Ascending aorta (tissue), 2 donors: ENCODE data around the gene ZYG11B. TPM values are rescaled to one million over a fixed set of nuclear protein-coding genes. Genes with fewer than 3 reads are reported as not detected.
A peak's percentile ranks its signal among the peaks of the same experiment; 100 is the strongest.
"Not testable (repeated sequence)": the region's sequence is repeated elsewhere in the genome, so short reads cannot be mapped to it uniquely, and the experiment has no call there.

Source experiments
- DNase-seq, 2 donors: peaks; one replicate each; pipeline ENCODE4 v3.0.0-alpha.2; 2019; ENCODE audit warnings: low spot score in 2 of 2
- H3K27ac ChIP-seq, 2 donors: fragments of 200-600 bp; sonication (generic); one replicate each; pipeline ENCODE4 v1.5.1; 2016 to 2017; ENCODE audit warnings: mild to moderate bottlenecking in 1 of 2
- H3K27me3 ChIP-seq: fragments of 200-600 bp; sonication (generic); one replicate; pipeline ENCODE4 v1.5.1; 2017
- H3K36me3 ChIP-seq, 2 donors: fragments of 200-600 bp; sonication (generic); one replicate each; pipeline ENCODE4 v1.5.1; 2016
- H3K4me1 ChIP-seq, 2 donors: fragments of 200-600 bp; sonication (generic); one replicate each; pipeline ENCODE4 v1.5.1; 2016 to 2017; ENCODE audit warnings: mild to moderate bottlenecking in 1 of 2
- H3K4me3 ChIP-seq, 2 donors: fragments of 200-600 bp; sonication (generic); one replicate each; pipeline ENCODE4 v1.5.1; 2016 to 2017; ENCODE audit warnings: mild to moderate bottlenecking in 1 of 2
- H3K9me3 ChIP-seq, 2 donors: fragments of 200-600 bp; sonication (generic); one replicate each; pipeline ENCODE4 v1.5.1; 2016
- intact Hi-C: fragments of 100-400 bp; cut with DNase I; formaldehyde crosslinking; loops from one replicate; pipeline ENCODE4 v1.15.1; 2023
- total RNA-seq: library from RNA; depleted of rRNA; stranded (reverse); fragments of >200 nt; gene quantifications from one replicate; pipeline ENCODE4 v1.1.0, GENCODE V29; 2016
- TF ChIP-seq, protein P1 (sequence below), 3 experiments: fragments of 200-600 bp in 2 of 3; fragments of 450-650 bp in 1 of 3; sonication (generic) in 2 of 3; IDR thresholded peaks; one replicate each; pipeline ENCODE4 v1.5.1; 2016 to 2019; ENCODE audit warnings: antibody characterized with exemption in 3 of 3, mild to moderate bottlenecking in 1 of 3, moderate library complexity in 1 of 3

ZYG11B gene
- total RNA-seq, 1 donor from 2014 or later: 17.5 TPM

DNA sequence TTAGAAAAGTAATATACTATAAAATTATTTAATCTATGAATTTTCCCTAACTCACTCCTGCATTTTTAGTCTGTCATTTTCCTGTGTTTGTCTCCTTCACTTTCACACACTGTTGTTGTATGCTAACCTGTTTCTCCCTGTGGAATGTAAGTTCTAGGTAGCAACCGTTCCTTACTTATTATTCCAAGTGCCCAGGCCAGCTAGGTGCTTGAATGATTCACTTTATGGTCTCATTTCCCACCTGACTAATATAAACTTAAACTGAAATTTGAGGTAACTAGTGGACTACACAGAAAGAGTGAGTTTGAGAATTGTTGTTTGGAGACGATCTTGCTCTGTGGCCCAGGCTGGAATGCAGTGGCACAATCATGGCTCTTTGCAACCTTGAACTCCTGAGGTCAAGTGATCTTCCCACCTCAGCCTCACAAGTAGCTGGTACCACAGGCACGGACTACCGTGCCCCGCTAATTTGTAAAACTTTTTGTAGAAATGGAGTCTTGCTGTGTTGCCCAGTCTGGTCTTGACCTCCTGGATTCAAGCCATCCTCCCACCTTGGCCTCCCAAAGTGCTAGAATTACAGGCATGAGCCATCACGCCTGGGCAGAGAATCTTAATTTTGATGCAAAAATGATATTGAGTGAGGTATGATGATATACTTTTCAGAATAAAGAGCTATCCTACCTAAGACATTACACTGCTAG is 1.9 kb downstream of the ZYG11B start:
- DNase-seq: no peak
- TF ChIP-seq, protein P1, sequence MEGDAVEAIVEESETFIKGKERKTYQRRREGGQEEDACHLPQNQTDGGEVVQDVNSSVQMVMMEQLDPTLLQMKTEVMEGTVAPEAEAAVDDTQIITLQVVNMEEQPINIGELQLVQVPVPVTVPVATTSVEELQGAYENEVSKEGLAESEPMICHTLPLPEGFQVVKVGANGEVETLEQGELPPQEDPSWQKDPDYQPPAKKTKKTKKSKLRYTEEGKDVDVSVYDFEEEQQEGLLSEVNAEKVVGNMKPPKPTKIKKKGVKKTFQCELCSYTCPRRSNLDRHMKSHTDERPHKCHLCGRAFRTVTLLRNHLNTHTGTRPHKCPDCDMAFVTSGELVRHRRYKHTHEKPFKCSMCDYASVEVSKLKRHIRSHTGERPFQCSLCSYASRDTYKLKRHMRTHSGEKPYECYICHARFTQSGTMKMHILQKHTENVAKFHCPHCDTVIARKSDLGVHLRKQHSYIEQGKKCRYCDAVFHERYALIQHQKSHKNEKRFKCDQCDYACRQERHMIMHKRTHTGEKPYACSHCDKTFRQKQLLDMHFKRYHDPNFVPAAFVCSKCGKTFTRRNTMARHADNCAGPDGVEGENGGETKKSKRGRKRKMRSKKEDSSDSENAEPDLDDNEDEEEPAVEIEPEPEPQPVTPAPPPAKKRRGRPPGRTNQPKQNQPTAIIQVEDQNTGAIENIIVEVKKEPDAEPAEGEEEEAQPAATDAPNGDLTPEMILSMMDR (IDR thresholded peaks at IDR 0.05): no peak
- no peaks in the 10 kb centered on the region for H3K36me3 ChIP-seq
- peaks cover 7 to 8% of the 10 kb centered on the region in 2 donors for H3K4me1 ChIP-seq
- no peak overlapping the region for H3K27ac ChIP-seq
- intact Hi-C loops: loop anchor here (10.0 kb wide), 1 partner anchor 197 kb away; the partner anchor contains the start of genes ECHDC2 and SCP2
- H3K4me3 ChIP-seq: peak overlapping the region in 1 of 2 donors; percentile 90
- H3K27me3 ChIP-seq: no peaks in the 10 kb centered on the region
- H3K9me3 ChIP-seq: no peaks in the 10 kb centered on the region

DNA sequence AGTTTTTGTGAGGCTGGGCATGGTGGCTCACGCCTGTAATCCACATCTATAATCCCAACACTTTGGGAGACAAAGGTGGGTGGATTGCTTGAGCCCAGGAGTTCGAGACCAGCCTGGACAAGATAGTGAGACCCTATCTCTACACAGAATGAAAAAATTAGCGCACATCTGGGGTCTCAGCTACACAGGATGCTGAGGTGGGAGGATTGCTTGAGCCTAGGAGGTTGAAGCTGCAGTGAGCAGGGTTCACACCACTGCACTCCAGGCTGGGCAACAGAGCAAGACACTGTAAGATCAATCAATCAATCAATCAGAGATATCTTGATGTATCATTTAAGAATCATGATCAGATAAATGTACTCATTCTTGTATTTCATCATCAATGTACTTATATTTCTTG is 7.1 kb downstream of the ZYG11B start:
- peaks cover under 1 to 3% of the 10 kb centered on the region in 2 donors for H3K4me1 ChIP-seq
- H3K4me3 ChIP-seq: no peak overlapping the region
- TF ChIP-seq, protein P1 (IDR thresholded peaks at IDR 0.05): no peak
- no peaks in the 10 kb centered on the region for H3K9me3 ChIP-seq
- no peaks in the 10 kb centered on the region for H3K27me3 ChIP-seq
- H3K36me3 ChIP-seq: no peaks in the 10 kb centered on the region
- H3K27ac ChIP-seq: no peak overlapping the region
- DNase-seq: no peak
- intact Hi-C loops: no loop called here

DNA sequence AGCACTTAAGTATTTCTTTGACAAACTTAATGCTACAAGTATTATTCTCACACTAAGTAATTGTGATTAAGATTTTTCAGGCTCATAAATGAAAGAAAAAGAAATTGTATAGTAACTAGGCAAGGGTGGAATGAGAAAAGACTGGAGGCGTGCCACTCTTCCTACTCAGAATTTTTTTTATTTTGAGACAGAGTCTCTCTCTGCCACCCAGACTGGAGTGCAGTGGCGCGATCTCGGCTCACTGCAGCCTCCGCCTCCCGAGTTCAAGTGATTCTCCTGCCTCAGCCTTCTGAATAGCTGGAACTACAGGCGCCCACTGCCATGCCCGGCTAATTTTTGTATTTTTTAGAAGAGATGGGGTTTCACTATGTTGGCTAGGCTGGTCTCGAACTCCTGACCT is 9.1 kb downstream of the ZYG11B start:
- H3K27me3 ChIP-seq, H3K4me1 ChIP-seq, DNase-seq, intact Hi-C loops, H3K9me3 ChIP-seq, H3K36me3 ChIP-seq, H3K4me3 ChIP-seq, H3K27ac ChIP-seq: not testable (repeated sequence)

DNA sequence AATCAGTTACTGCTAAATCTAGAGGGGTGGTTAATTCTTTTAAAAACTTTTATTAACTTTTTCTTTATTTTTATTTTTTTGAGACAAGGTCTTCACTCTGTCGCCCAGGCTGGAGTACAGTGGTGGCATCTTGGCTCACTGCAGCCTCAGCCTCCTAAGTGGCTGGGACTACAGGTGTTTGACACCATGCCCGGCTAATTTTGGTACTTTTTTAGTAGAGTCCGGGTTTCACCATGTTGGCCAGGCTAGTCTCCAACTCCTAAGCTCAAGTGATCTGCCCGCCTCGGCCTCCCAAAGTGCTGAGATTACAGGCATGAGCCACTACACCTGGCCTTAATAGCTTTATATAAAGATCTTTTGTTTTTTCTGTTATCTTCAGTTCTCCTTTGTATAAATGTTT is 11.9 kb downstream of the ZYG11B start:
- H3K4me3 ChIP-seq: no peak overlapping the region
- TF ChIP-seq, protein P1 (IDR thresholded peaks at IDR 0.05): no peak
- H3K27me3 ChIP-seq: no peaks in the 10 kb centered on the region
- H3K36me3 ChIP-seq: no peaks in the 10 kb centered on the region
- no peaks in the 10 kb centered on the region for H3K9me3 ChIP-seq
- H3K4me1 ChIP-seq: no peaks in the 10 kb centered on the region
- no peak overlapping the region for H3K27ac ChIP-seq
- intact Hi-C loops: no loop called here
- no peak for DNase-seq

DNA sequence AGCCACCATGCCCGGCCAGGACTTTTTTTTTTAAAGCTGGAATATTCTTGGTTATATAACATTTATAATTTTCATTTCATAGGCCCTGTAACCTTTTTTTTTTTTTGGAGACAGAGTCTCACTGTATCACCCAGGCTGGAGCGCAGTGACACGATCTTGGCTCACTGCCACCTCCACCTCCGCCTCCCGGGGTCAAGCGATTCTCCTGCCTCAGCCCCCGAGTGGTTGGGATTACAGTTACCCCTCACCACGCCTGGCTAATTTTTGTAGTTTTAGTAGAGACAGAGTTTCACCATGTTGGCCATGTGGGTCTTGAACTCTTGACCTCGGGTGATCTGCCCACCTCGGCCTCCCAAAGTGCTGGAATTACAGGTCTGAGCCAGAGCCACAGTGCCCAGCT is 12.6 kb downstream of the ZYG11B start:
- H3K4me1 ChIP-seq: no peaks in the 10 kb centered on the region
- no peak for DNase-seq
- no peak overlapping the region for H3K27ac ChIP-seq
- intact Hi-C loops: no loop called here
- TF ChIP-seq, protein P1 (IDR thresholded peaks at IDR 0.05): no peak
- no peaks in the 10 kb centered on the region for H3K27me3 ChIP-seq
- H3K36me3 ChIP-seq: no peaks in the 10 kb centered on the region
- H3K9me3 ChIP-seq: no peaks in the 10 kb centered on the region
- no peak overlapping the region for H3K4me3 ChIP-seq

DNA sequence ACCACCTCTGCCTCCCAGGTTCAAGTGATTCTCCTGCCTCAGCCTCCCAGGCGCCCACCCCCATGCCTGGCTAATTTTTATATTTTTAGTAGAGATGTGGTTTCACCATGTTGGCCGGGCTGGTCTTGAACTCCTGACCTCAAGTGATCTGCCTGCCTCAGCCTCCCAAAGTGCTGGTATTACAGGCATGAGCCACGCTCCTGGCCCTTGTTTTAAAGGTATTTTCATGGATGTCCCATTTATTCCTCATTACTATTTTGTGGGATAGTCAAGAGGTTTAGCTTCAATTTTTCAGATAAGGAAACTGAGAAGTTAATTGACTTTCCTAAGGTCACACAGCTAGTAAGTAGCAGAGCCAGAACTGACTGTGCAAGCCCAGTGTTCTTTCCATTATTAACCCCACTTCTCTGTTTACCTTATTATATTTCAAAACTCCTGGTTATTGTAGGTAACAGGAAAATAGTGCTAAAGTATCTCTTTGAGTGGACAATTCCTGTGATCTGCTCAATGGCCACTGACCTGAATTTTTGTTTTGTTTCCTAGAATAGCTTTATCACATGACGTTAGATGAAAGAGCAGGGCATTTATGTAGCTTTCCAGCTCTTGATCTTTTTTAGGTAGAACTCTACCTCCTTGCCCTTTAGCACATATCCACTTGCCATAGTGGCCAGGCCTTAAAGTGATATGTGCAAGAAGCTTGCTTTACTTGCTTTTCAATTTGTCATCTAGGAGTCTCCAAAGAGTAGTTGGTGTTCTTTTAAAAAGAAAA is 13.6 kb downstream of the ZYG11B start:
- Histone ChIP-seq H3K4me1 (no peaks in the 10 kb centered on the region), H3K27ac (no peak overlapping the region), H3K4me3 (no peak overlapping the region), H3K36me3 (no peaks in the 10 kb centered on the region), H3K27me3 (no peaks in the 10 kb centered on the region), H3K9me3 (no peaks in the 10 kb centered on the region)
- no peak for DNase-seq
- TF ChIP-seq, protein P1 (IDR thresholded peaks at IDR 0.05): no peak
- intact Hi-C loops: no loop called here
